NOMO-1 (cell line): Measurements from ENCODE around the gene MOB3A.

ENCODE experiments used
- DNase-seq, 2 experiments: peaks; one replicate each; lab custom pipeline; 2025; ENCODE audit not compliant: unreplicated experiment in 2 of 2; lab: John Stamatoyannopoulos, UW

MOB3A gene

DNA sequence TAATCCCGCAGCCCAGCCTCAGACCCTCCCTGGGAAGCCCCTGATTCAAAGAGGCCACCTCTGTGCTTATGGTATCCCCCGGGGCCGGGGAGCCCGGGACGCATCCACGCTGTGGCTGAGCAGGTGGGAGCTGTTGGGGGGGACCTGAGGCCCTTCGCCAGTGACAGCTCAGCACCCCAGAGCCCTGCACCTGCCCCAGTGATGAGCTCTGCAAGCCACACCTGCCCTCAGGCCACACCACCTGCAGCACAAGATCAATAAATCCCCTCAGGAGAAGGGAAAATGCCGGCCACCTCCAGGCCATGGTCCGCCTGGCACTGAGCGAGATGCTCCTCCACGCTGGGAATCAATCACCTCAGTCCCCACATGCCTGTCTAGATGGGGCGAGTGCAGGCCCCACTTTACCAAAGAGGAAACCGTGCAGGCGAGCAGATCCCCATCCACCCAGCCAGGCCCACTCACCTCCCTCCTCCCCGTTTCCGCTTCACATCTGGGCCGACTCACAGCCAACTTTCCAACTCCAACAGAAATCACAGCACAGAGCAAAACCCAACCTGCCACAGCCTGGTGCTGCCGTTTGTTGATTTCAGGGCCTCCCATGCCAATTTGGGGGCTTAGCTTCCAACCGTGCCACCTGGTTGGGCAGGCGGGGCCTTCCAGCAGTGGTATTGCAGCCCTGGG, 12.8 kb downstream of the MOB3A start:
- DNase-seq, result peak; percentile 44 to 58

DNA sequence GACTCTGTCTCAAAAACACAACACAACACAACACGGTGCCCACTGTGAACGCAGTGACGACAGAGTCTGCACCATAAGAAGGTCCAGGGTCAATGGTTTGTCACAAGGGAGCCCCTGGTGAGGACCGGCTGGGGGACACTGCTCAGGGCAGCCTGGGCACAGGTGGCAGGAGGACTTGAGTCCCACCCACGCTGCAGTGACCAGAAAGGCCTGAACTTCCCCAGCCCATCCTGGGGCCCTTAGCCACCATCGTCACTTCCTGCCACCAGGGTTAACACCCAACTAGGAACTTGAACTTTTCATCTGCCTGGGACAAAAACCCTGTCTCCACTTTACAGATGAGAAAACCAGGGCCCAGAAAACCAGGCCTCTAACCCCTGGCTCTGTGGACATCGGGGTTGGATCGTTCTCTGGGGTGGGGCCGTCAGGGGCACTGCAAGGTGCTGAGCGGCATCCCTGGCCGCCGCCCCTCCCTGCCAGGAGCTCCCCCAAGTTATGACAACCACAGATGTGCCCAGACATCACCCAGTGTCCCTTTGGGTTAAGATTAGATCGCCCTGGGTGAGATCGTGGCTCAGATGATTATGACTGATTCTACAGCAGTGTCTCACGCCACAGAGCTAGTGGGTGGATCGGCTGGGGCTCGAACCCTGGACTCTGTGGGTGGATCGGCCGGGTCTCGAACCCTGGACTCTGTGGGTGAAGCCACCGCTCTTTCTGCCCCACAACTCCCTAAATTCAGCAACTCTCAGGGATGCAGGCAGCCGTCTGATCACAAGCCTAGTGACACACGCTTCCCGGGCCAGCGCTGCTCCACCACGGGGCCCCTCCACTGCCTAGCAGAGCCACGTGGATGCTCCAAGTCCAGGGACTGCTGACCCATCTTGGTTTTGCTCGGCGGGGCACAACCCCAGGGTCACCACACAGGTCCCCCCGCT, 14.0 kb downstream of the MOB3A start:
- DNase-seq, result peak; percentile 80 to 82

DNA sequence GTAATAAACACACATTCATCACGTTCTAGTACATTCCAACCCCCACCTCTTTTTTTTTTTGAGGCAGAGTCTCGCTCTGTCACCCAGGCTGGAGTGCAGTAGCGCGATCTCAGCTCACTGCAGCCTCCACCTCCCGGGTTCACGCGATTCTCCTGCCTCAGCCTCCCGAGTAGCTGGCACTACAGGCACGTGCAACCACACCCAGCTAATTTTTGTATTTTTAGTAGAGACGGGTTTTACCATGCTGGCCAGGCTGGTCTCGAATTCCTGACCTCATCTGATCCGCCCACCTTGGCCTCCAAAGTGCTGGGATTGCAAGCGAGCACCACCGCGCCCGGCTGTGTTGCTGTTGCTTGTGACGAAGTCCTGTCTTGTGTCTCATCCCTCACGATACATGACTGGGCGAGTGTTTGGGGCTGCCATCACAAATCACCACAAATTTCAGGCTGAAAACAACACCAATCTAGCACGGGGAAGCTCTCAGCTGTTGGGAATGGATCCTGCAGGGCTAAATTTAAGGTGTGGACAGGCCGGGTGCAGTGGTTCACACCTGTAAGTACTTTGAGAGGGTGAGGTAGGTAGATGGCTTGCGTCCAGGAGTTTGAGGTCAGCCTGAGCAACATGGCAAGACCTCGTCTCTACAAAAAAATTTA, 15.7 kb downstream of the MOB3A start:
- no peak for DNase-seq

DNA sequence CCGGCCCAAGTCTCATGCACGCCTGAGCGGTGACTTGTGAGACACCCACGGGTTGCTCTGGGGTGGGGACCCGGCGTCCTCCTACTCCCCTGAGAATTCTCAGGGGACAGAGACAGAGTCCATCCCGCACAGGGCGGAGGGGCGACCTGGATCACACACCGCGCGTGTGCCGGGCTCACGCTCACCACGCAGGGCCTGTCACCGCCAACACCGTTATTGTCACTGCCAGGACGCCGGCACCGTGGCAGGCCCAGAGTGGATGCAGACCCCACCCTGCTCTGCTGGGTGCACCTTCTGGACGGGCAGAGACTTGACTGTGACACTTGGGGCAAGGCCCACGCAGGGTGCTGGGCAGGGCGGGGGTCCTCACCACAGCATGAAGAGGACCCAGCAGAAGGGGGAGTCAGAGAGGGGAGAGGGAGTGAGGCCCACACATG, 16.2 kb downstream of the MOB3A start:
- DNase-seq, result no peak

DNA sequence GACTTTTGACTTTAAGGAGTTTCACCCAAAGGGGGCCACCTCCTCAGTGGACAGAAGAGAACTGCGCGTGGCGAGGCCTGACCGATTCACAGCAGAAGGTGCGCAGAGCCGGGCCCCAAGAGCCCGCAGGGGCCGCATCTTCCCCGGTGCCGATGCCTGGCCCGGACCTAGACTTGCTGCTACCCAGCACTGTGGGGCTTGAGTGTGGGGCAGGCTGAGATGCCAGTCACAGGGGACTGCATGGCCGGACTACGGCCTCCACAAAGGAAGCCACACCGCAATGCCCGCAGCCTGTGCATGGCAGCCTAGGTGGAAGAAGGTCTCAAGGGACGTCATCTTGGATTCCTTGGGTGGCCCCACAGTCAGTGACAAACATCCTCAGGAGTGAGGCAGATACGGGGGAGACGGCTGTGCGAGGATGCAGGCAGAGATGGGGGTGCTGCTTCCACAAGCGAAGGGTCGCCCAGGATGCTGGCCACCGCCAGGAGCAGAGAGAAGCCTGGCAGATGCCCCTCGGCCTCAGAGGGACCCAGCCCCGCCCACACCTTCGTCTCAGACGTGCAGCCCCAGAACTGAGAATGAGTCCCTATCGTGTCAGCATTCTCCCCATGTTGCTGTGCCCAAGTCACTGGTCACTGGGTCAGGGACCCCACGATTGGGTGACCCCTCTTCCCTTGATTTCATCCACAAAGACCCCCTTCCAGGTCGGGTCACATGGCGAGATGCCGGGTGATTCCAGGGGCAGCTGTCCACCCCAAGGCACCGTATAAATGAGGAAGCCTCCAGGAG, 16.9 kb downstream of the MOB3A start:
- no peak for DNase-seq

DNA sequence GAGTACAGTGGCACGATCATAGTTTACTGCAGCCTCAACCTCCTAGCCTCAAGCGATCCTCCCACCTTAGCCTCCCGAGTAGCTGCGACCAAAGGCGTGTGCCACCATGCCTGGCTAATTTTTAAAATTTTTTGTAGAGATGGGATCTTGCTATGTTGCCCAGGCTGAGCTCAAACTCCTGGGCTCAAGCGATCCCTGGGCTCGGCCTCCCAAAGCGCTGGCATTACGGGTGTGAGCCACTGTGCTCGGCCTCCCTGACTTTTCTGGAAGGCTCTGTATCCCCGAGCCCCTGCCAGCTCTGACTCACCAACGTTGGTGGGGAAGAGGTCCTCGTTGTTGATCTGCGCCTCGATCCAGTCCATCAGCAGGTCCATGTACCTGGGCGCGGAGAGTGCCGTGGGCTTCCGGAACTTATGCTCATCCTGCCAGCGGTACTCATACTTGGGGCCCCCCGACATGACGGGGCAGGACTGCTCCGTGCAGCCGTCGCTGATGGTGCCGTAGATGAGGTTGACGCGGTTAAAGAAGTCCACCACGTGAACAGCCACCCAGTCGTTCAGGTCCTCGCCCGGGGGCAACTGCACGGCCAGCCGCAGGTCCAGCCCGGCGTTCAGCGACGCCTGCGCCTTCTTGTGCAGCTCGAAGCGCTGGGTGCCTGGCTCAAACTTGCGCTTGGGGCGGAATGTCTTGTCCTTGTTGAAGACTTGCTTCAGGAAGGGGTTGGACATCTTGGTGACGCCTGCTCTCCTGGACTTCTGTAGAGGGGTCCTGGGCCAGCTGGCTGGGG, 18.1 kb downstream of the MOB3A start:
- DNase-seq, result no peak

DNA sequence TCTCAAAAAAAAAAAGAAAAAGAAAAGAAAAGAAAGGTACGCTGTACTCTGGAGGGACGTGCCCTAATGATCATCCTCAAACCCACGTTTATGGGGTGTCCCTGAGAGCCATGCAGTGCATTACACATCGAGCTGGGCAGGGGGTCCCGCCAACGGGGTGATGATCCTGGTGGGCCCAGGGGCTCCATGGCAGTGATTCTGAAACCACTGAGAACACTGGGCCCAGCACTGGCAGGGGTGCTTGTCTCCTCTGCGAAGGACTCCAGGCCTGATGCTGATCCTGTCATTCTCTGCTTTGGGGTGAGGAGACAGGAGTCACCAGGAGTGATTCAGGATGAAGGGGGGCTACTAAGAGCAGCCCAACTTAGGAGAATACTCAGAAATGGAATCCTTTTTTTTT, 18.7 kb downstream of the MOB3A start:
- no peak for DNase-seq

DNA sequence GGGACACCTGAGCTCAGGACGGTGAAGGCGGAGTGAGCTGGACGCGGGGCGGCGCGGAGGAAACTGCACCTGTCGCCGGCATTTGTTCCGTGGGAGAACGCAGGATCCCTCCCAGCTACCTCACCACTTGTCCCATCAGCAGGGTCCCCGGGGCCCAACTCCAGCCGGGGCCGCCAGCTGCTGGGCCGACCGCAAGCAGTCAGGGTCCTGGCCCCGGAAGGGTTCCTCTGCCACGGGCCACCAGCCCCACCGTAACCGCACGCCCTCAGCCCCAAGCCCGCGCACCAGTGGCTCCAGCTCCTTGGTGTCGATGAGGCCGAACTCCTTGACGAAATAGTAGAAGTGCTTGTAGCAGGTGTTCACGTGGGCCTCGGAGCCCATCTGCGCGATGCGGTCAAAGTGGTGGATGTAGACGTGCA, 19.6 kb downstream of the MOB3A start:
- no peak for DNase-seq

DNA sequence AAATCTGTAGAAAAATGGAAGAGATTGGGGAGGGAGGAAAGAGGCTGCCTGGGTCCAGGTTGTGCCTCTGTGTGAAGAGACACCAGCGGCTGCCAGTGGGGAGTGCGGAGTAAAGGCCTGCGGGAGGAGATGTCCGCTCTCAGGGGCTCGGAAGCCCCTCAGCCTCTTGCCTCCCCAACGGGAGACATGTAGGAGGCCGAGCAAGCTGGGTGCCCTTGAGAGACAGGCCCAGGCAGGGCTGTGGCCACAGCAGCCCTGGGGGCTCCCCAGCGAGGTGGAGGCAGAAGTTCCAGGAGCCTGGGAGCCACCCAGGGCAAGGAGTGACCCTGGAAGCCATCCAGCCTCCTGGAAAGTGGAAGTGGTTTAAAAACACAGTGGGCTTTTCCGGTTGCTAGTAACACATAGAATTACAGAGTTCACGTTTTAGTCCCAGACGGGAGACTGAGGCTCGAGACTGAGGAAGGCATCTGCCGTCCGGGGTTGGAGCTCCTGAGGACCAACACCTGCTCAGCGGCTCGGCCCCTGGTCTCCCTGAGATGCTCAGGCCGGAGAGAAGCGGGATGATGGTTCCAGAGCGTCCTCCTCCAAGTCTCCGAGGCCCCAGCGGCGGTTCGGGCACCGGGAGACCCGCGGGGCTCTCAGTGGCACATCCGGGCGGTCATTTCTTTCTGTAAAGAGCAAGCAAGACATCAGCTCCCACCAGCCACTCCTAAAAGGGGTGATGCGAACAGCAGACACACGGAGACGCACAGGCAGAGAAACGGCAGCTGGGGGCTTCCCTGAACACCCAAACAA, 23.2 kb downstream of the MOB3A start:
- no peak for DNase-seq

DNA sequence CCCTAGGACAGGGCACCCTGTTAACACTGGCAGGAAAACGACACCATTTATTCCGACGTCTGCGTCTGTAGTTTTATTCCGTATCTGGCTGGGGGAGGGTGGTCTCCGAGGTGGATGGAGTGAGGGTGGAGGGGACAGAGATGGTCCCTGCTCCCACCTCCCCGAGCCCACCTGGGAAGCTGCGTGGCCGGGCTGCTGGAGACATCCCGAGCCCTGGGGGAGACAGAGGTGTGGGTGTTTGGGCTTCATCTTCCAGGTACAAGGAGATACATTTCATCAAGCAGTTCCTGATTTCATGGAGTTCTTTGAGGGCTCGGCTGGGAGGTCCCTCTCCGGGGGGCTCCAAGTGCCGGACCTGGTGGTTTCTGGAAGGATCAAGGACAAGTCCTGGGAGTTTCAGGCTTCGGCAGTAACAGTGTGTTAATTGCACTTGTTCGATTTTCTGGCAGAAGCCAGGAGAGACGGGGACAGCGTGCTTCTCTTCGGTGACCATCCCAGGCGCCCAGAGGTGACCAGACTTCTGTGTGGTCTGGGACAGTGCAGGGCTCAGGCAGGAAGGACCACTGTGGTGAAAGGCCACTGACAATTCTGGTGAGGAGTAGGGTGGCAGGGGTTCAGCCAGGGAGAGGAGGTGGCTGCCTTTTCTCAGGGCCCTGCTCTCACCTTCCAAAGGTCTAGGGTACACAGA, 25.0 kb downstream of the MOB3A start:
- DNase-seq, result no peak

DNA sequence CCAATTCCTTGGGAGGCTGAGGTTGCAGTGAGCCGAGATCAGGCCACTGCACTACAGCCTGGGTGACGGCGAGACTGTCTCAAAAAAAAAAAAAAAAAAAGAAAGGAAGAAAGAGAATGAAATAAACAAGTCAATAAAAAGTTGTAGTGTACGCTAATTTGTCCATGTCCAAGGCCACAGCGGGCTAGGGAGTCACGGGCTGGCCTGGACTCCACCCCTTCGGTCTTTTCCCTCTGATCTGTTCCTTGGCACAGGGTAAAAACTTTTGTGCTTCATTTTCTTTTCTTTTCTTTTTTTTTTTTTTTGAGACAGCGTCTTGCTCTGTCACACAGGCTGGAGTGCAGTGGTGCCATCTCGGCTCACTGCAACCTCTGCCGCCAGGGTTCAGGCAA, 25.7 kb downstream of the MOB3A start:
- DNase-seq, result no peak

DNA sequence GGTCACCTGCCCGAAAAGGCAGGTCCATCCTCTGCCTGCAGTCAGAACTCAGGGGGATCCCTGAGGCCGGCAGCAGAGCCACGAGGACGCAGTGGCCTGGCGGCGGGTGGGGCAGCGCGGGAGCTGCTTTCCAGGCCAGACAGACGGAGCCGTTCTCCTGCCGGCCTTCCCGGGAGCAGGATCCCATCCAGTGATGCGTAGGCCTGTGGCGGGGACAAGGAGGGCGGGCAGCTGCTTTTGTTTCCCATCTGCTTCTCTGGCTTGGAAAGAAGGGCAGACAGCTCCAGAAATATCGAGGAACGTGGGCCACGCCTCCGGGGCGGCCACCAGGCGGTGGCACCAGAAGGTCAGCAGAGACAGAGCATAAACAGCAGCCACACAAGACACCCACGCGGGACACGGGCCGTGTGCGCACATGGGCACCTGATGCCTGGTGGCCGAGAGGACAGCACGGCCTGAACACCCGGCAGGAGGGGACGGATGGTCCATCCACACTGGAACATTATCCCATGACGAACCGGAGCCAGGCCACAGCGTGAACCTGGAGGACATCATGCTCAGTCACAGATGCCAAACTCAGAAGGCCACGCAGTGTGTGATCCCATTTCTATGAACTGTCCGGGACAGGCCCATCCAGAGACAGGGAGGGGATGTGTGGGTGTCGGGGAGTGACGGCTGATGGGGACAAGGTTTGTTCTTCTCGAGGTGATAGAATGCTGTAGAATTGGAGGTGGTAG, 31.2 kb downstream of the MOB3A start:
- no peak for DNase-seq

DNA sequence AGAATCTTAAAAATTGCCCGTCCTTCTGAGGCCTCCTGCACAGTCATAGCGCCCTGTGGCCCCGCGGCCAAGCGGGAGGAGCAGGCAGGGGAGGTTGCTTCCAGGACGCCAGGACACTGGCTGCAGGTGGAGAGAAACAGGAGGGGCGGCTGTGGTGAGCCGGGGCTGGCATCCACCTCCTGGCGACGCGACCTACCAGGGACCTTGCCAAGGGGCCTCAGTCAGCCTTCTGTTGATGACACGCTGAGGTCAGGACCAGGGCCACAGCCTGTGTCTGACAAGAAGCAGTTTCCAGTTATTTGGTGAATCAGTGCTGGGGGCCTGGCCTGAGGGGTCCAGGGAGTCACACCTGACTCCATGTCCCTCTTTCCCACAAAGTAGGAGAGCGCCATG, 31.7 kb downstream of the MOB3A start:
- DNase-seq, result no peak

DNA sequence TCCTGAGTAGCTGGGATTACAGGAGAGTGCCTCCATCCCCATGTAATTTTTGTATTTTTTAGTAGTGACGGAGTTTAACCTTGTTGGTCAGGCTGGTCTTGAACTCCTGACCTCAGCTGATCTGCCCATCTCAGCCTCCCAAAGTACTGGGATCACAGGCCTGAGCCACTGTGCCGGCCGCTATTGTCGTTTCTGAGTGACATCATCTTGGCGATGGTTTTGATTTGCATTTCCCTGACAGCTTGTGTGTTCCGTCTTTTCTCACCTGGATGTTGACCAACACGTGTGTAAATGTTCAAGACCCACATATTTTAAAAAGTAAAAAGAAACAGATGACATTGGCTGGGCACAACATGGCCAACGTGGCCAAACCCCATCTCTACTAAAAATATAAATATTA, 32.3 kb downstream of the MOB3A start:
- DNase-seq, result no peak

DNA sequence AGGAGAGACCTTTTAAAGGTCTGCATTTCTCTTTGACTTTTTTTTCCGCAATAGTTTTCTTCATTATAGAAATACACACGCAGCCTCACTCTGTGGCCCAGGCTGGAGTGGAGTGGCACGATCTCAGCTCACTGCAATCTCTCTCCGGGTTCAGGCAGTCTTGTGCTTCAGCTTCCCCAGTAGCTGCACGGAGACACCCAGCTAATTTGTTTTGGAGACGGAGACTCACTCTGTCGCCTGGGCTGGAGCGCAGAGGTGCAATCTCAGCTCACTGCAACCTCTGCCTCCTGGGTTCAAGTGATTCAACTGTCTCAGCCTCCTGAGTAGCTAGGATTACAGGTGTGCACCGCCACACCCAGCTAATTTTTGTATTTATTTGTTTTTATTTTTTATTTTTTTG, 33.4 kb downstream of the MOB3A start:
- no peak for DNase-seq

DNA sequence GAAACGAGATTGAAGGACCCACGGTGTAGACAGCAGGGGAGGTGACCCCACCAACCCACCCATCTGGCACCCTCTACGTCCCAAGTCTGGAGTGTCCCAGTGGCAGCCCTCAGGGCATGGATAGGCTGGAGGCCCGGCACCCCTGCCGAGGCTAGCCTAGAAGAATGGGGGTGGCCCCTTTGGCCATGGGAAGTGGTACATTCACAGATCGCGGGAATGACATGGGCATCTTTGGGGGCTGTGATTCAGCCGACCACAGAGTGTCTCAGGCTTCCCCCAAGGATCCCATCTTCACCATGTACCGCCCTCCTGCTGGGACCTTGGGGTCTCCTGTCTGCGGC, 33.8 kb downstream of the MOB3A start:
- no peak for DNase-seq

DNA sequence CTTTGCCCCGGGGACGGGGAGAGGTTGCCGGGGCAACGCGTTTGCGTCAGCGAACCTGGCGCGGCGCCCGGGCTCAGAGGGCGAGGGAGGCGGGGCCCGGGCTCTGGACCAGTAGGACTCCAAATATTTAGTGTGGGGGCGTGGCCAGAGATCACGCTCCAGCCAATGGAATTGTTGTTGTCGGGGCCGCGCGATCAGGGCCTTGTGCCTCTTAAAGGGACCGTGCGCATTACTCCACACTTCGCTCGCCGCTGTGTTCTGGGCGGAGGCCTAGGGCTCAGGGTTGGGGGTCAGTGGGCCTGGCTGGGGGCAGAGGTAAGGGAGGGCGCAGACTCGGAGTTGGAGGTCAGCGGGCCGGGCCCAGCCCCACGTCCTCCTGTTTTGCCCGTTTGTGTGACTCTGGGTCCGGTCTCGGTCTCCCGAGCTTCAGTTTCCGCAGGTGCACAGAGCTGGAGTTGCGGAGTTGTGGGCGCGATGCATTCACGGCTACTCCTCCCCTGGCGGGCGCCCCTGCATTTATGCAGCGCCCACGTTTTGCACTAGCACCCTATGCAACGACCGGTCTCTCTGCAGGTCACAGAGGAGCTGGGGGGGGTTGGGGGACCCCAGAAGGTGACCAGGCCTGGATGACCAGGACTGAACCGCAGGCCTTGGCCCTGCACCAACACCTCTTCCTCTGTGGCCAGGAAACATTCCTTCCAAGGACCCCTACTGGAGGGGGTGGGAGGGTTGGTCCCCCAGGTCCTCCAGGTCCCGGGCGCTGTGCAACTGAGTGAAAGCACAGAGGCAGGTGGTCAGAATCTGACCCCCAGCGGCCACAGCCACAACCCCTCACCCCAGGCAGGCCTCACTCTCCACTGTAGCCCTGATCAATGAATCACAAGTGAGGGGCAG, 34.4 kb downstream of the MOB3A start:
- peak; percentile 96 to 99 for DNase-seq
